Kidney tubule cell (primary cell): Measurements from ENCODE around the gene SPRED1.
A peak's percentile ranks its signal among the peaks of the same experiment; 100 is the strongest.

Experiments
- DNase-seq: peaks from one replicate; pipeline ENCODE4 v3.0.0-alpha.2; 2018; ENCODE audit warnings: low spot score

SPRED1 gene

GRCh38 chr15:38354315-38354929 is 101.8 kb downstream of the SPRED1 start:
- DNase-seq, result peak; percentile 69

GRCh38 chr15:38362355-38362754 is 109.7 kb downstream of the SPRED1 start:
- no peak for DNase-seq

- no peak for DNase-seq
Observed at GRCh38 chr15:38367476-38367875, 114.8 kb downstream of the SPRED1 start.

- DNase-seq, result no peak
Observed at GRCh38 chr15:38369936-38370478, 117.4 kb downstream of the SPRED1 start.

- DNase-seq, result no peak
Observed at GRCh38 chr15:38373016-38373415, 120.4 kb downstream of the SPRED1 start.

GRCh38 chr15:38374029-38374428 is 121.4 kb downstream of the SPRED1 start:
- DNase-seq, result no peak

GRCh38 chr15:38374556-38374955 is 121.9 kb downstream of the SPRED1 start:
- no peak for DNase-seq

- DNase-seq, result no peak
Observed at GRCh38 chr15:38376081-38376480, 123.4 kb downstream of the SPRED1 start.

GRCh38 chr15:38377636-38378035 is 125.0 kb downstream of the SPRED1 start:
- DNase-seq, result no peak

- no peak for DNase-seq
Observed at GRCh38 chr15:38378161-38378560, 125.5 kb downstream of the SPRED1 start.

- DNase-seq, result peak; percentile 67
Observed at GRCh38 chr15:38389924-38390542, 137.4 kb downstream of the SPRED1 start.

GRCh38 chr15:38391191-38391590 is 138.6 kb downstream of the SPRED1 start:
- DNase-seq, result peak; percentile 19

GRCh38 chr15:38398134-38398533 is 145.5 kb downstream of the SPRED1 start:
- DNase-seq, result peak; percentile 98

- DNase-seq, result no peak
Observed at GRCh38 chr15:38401106-38401505, 148.5 kb downstream of the SPRED1 start.

GRCh38 chr15:38401701-38402100 is 149.1 kb downstream of the SPRED1 start:
- DNase-seq, result no peak

- DNase-seq, result no peak
Observed at GRCh38 chr15:38406436-38406835, 153.8 kb downstream of the SPRED1 start.
